GM12874 (cell line): ENCODE measurements around the gene BRD2.

Source experiments
- CTCF ChIP-seq: IDR thresholded peaks from 2 replicates; pipeline ENCODE4 v1.5.1; 2011; ENCODE audit warnings: low read depth, mild to moderate bottlenecking, control low read depth, low read length, moderate library complexity; ENCODE audit not compliant: insufficient read depth

Gene BRD2

GRCh38 chr6:32971242-32971580, 2.8 kb downstream of the BRD2 start:
- TF ChIP-seq CTCF: no peak

- TF ChIP-seq CTCF: no peak
These were observed 3.4 kb downstream of the BRD2 start for GRCh38 chr6:32971581-32972352.

- TF ChIP-seq CTCF: no peak
These were observed 4.2 kb downstream of the BRD2 start for GRCh38 chr6:32972353-32973143.

GRCh38 chr6:32973144-32974015, 5.0 kb downstream of the BRD2 start:
- TF ChIP-seq CTCF: no peak

GRCh38 chr6:32974016-32974333, 5.6 kb downstream of the BRD2 start:
- no peak for TF ChIP-seq CTCF

- no peak for TF ChIP-seq CTCF
These were observed 6.3 kb downstream of the BRD2 start for GRCh38 chr6:32974541-32975308.
